Mesothelial cell of epicardium (in vitro differentiated cells): ENCODE results near the gene DICER1. TPM values are rescaled to one million over a fixed set of nuclear protein-coding genes. Genes with fewer than 3 reads are reported as not detected.

ENCODE experiments used
- DNase-seq, 2 experiments: peaks; one replicate each; pipeline ENCODE4 v3.0.0; 2021; ENCODE audit warnings: low spot score in 2 of 2; ENCODE audit not compliant: unreplicated experiment in 2 of 2
- H3K27ac Mint-ChIP-seq: 2 replicates; pipeline ENCODE4 v1.8.0; 2021; ENCODE audit warnings: mixed read lengths
- H3K27me3 Mint-ChIP-seq: 2 replicates; pipeline ENCODE4 v1.8.0; 2021; ENCODE audit warnings: low read depth, mixed read lengths
- H3K36me3 Mint-ChIP-seq: 2 replicates; pipeline ENCODE4 v1.8.0; 2021; ENCODE audit warnings: mixed read lengths
- H3K4me1 Mint-ChIP-seq: 2 replicates; pipeline ENCODE4 v1.8.0; 2021; ENCODE audit warnings: mixed read lengths
- H3K4me3 Mint-ChIP-seq: 2 replicates; pipeline ENCODE4 v1.8.0; 2021; ENCODE audit warnings: mild to moderate bottlenecking, moderate library complexity, mixed read lengths
- H3K9me3 Mint-ChIP-seq: 2 replicates; pipeline ENCODE4 v1.8.0; 2021; ENCODE audit warnings: mixed read lengths
- total RNA-seq: library from RNA; stranded (reverse); gene quantifications from 3 replicates; pipeline ENCODE4 v1.2.1, GENCODE V29; 2021
- TF ChIP-seq, protein P1 (sequence below): fragments of 200-600 bp; sonication (generic); IDR thresholded peaks from one replicate; pipeline ENCODE4 v1.5.0; 2021; ENCODE audit warnings: antibody characterized with exemption; ENCODE audit not compliant: unreplicated experiment

Gene DICER1
- total RNA-seq, 1 donor from 2014 or later = 148 TPM

DNA sequence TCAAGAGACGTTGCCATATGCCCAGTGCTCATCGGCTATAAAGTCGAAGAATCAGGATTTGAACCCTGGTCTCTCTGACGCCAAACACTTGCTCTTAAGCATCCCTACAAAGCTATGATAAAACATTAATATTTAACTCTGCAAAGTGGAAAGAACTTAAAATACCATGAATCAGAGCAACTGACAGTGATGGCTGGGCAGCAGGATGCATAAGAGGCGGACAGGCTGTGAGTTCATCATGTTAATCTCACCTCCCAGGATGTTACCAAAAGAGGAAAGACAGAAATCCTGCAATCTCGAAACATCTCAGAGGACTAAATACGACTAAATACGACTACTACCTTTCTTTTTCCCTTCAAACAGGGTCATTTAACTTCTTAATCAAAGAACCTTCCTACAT, 5.8 kb downstream of the DICER1 start:
- TF ChIP-seq, protein P1, sequence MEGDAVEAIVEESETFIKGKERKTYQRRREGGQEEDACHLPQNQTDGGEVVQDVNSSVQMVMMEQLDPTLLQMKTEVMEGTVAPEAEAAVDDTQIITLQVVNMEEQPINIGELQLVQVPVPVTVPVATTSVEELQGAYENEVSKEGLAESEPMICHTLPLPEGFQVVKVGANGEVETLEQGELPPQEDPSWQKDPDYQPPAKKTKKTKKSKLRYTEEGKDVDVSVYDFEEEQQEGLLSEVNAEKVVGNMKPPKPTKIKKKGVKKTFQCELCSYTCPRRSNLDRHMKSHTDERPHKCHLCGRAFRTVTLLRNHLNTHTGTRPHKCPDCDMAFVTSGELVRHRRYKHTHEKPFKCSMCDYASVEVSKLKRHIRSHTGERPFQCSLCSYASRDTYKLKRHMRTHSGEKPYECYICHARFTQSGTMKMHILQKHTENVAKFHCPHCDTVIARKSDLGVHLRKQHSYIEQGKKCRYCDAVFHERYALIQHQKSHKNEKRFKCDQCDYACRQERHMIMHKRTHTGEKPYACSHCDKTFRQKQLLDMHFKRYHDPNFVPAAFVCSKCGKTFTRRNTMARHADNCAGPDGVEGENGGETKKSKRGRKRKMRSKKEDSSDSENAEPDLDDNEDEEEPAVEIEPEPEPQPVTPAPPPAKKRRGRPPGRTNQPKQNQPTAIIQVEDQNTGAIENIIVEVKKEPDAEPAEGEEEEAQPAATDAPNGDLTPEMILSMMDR = no peak
- H3K4me1 Mint-ChIP-seq = peaks cover 60% of the 10 kb centered on the region

DNA sequence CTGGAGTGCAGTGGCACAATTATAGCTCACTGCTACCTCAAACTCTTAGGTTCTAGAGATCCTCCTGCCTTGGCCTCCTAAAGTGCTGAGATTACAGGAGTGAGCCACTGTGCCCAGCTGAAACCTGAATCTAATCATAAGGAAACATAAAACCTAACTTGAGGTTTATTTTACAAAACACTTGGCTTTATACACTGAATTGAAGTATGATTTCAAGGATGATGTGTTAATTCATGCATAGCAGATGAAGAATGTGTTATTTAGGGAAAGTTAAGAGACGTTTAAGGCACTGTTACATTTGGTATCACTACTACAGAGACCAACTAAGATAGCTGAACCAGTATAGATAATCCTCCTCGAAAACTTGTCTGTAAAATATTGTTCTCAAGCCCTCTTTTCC, 6.4 kb downstream of the DICER1 start:
- no peak for DNase-seq
- no peak overlapping the region for H3K4me3 Mint-ChIP-seq
- peaks cover 4% of the 10 kb centered on the region for H3K9me3 Mint-ChIP-seq
- H3K27ac Mint-ChIP-seq = peak overlapping the region; percentile 35
- H3K36me3 Mint-ChIP-seq = peaks cover 8% of the 10 kb centered on the region
- TF ChIP-seq, protein P1 = no peak
- no peaks in the 10 kb centered on the region for H3K27me3 Mint-ChIP-seq
- H3K4me1 Mint-ChIP-seq = peaks cover 55% of the 10 kb centered on the region

More for the DNA sequence above, 5.8 kb downstream of the DICER1 start:
- peak overlapping the region; percentile 45 for H3K27ac Mint-ChIP-seq
- peaks cover 2% of the 10 kb centered on the region for H3K36me3 Mint-ChIP-seq
- H3K9me3 Mint-ChIP-seq = no peaks in the 10 kb centered on the region
- H3K27me3 Mint-ChIP-seq = no peaks in the 10 kb centered on the region
- no peak overlapping the region for H3K4me3 Mint-ChIP-seq
- no peak for DNase-seq

- peaks cover 15% of the 10 kb centered on the region for H3K9me3 Mint-ChIP-seq
- H3K36me3 Mint-ChIP-seq = peaks cover 18% of the 10 kb centered on the region
- H3K4me3 Mint-ChIP-seq = no peak overlapping the region
- H3K27ac Mint-ChIP-seq = no peak overlapping the region
- no peaks in the 10 kb centered on the region for H3K27me3 Mint-ChIP-seq
- no peak for DNase-seq
- TF ChIP-seq, protein P1 = no peak
- H3K4me1 Mint-ChIP-seq = peaks cover 41% of the 10 kb centered on the region
Observed at GRCh38 chr14:95149441-95149840, 7.9 kb downstream of the DICER1 start.

DNA sequence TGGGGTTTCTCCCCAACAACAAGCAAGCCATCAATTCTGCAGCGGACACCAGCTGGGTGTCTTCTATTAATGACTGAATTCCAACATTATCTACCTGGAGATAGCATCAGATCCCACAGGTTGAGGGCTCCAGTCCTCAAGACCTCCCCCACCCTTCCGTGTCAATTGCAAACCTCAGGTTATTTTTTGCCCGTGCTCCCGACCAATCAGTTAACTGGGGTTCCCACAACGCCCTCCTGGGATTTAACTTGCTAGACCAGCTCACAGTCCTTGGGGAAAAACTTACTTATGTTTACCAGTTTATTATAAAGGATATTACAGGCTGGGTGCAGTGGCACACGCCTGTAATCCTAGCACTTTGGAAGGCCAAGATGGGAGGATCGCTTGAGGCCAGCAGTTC, 9.7 kb downstream of the DICER1 start:
- no peak overlapping the region for H3K4me3 Mint-ChIP-seq
- H3K4me1 Mint-ChIP-seq = peaks cover 40% of the 10 kb centered on the region
- H3K9me3 Mint-ChIP-seq = peaks cover 15% of the 10 kb centered on the region
- H3K36me3 Mint-ChIP-seq = peaks cover 18% of the 10 kb centered on the region
- H3K27ac Mint-ChIP-seq = peak overlapping the region; percentile 79
- DNase-seq = no peak
- no peaks in the 10 kb centered on the region for H3K27me3 Mint-ChIP-seq
- TF ChIP-seq, protein P1 = no peak

DNA sequence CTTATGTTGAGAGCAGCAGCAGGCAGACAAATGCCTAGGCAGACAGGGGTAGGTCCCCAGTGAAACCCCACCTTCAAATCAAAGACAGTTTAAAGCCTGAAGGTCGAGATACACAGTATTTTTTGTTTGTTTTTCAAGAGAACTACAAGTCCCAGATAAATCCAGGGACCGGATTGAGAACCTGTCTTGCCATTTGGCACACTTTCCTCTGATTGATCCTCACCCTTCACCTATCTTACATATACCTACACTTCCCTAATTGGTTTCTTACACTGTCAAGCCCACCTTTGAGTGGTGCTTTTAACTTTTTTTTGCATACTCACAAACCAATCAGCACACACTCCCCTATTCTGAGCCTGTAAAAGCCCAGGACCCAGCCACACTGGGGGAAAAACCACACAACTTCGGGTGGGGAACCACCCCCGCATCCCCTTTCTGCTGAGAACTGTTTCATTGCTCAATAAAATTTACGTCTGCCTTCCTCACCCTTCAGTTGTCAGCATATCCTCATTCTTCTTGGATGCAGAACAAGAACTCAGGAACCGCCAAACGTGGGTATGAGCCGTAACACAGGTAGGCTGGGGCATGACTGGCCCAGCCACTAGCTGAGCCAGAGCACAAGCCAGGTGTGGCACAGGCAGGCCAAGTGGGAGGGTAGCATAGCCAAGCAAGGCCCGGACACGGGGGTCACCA, 11.1 kb downstream of the DICER1 start:
- peaks cover 15% of the 10 kb centered on the region for H3K9me3 Mint-ChIP-seq
- TF ChIP-seq, protein P1 = no peak
- no peak overlapping the region for H3K27ac Mint-ChIP-seq
- DNase-seq = no peak
- H3K4me3 Mint-ChIP-seq = no peak overlapping the region
- peaks cover 35% of the 10 kb centered on the region for H3K4me1 Mint-ChIP-seq
- H3K36me3 Mint-ChIP-seq = peaks cover 18% of the 10 kb centered on the region
- H3K27me3 Mint-ChIP-seq = no peaks in the 10 kb centered on the region
